Keratinocyte (primary cell): ENCODE data around the gene MYO1E.

Experiments
- EZH2 ChIP-seq: IDR thresholded peaks from one replicate; pipeline ENCODE4 v1.6.1; 2012; ENCODE audit warnings: inconsistent platforms, mild to moderate bottlenecking, low read length, moderate library complexity
- TF ChIP-seq, protein P1 (sequence below), 3 experiments: IDR thresholded peaks in 1 of 3; conservative IDR thresholded peaks in 1 of 3; optimal IDR thresholded peaks in 1 of 3; 2 replicates in 2 of 3; 3 replicates in 1 of 3; pipeline versions ENCODE3 to v1.5.1; 2011; ENCODE audit warnings: low read length in 3 of 3, mild to moderate bottlenecking in 3 of 3, moderate library complexity in 2 of 3, control low read depth in 1 of 3, inconsistent platforms in 1 of 3; ENCODE audit not compliant: insufficient read depth in 2 of 3; ENCODE audit errors: extremely low read depth in 1 of 3

DNA sequence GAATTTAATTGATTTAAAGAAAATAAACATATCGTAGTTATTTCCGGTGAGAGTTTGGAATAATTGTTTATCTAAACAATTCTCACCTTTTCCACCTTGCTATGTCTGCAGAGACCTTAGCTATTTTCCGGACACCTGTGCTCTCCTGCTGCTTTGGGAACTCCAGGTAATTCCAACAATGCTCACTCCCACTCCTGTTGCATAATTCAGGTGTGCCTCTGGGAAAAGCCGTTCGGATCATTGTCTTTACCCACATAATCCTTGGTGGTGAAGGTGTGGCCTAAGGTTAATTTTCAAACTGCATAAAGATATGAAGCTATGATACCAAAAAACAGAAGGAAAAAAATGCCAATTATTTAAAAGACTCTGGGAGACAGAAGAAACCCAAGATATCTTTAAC lies 106.6 kb downstream of the MYO1E start:
- TF ChIP-seq, protein P1, sequence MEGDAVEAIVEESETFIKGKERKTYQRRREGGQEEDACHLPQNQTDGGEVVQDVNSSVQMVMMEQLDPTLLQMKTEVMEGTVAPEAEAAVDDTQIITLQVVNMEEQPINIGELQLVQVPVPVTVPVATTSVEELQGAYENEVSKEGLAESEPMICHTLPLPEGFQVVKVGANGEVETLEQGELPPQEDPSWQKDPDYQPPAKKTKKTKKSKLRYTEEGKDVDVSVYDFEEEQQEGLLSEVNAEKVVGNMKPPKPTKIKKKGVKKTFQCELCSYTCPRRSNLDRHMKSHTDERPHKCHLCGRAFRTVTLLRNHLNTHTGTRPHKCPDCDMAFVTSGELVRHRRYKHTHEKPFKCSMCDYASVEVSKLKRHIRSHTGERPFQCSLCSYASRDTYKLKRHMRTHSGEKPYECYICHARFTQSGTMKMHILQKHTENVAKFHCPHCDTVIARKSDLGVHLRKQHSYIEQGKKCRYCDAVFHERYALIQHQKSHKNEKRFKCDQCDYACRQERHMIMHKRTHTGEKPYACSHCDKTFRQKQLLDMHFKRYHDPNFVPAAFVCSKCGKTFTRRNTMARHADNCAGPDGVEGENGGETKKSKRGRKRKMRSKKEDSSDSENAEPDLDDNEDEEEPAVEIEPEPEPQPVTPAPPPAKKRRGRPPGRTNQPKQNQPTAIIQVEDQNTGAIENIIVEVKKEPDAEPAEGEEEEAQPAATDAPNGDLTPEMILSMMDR (optimal IDR thresholded peaks at IDR 0.05 in 1 of 3, IDR thresholded peaks at IDR 0.05 in 1 of 3, conservative IDR thresholded peaks at IDR 0.05 in 1 of 3; ENCODE audit: extremely low read depth in 1 of 3, insufficient read depth in 2 of 3, low read length in 3 of 3), result no peak
- no peak for TF ChIP-seq EZH2
